NCI-H748 (cell line): ENCODE measurements around the gene SHMT2.
A peak's percentile ranks its signal among the peaks of the same experiment; 100 is the strongest.

Source experiments
- DNase-seq: peaks from one replicate; lab custom pipeline; 2025; ENCODE audit not compliant: unreplicated experiment; lab: John Stamatoyannopoulos, UW

SHMT2 gene

DNA sequence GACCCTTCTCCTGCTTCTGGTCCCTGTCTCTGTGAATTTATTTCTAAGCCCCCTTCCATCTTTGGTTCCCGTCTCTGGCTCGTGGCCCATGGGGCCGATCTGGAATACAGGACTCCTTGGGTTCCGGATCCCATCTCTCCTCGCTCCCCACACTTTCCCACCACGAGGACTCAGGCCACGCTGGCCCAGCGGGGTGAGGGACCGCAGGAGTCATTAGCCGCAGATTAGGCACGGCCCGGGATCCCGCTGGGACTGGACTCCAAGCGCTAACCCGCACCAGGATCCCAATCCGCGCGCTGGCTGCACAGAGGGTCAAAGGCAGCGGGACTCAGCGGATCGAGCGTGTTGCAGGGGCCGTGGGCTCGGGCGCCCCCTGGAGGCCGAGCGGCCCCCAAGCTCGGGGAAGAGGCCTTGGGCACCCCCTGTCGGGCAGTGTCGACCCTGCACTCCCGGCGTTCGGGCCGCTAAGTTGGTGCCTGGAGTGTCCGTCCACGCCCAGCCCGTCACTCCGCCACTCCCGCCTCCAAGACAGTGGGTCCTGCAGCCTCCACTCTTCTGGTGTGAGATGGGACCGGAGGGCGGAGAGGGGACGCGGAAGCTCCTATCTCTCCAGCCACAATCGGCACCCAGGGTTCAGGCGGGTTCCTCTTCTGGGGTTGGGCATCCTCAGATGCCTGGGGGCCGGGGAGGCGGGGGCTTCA is 9.5 kb downstream of the SHMT2 start:
- DNase-seq = peak; percentile 89

DNA sequence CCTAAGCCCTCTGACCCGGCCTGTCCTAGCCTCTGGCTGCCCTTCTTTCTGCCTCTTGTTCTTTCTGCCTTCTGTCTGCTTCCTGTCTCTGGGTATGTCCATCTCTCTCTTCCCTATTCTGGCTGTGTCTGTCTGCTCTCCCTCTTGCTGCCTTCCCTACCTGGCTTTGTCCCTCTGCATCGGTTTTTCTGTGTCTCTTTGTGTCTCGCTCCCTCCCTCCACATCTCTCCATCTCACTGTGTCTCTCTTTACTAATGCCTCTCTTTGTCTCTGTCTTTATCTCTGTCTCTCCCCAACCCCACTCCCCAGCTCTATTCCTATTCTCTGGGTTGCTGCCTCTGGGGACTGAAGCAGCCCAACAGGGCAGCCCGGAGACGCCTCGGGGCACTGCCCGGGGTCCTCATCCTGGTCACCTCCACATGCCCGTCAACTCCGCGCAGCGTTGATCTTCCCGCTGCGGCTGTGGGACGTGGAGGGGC is 10.1 kb downstream of the SHMT2 start:
- DNase-seq = peak; percentile 71

DNA sequence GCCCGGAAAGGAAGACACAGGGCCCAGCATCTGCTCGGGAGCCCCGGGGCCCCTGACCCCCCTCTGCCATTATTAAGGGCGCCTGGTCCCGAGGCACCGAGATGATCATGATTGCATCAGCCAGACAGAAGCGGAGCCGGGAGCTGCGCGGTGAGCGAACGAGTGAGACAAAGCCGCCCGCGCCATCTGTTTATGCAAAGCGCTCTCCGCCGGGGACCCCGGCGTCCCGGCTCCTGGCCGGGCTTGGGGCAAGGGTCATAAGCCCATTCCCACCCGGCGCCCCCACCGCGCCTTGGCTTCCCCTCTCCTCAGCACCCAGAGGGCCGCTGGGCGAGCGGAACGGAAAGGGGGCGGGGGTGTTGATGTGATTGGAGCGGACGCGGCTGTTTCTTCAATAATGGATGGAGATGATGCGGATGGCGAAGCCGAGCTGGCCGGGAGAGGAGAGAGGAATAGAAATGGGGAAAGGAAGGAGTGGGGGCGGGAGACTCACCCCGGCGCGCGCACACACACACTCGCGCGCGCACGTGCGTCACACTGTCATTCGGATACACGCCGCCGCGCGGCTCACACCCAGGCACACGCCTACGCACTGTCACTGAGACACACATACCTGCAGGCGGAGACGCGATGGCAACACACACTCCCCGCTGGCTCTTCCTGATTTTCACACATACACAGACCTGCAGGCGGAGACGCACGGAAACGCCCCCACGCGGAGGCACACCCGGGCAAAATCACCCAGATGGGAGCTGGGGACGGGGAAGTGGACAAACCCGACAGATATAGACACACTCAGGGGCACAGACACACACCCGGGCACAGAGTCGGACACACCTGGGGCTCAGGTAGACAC is 10.8 kb downstream of the SHMT2 start:
- peak; percentile 89 for DNase-seq

DNA sequence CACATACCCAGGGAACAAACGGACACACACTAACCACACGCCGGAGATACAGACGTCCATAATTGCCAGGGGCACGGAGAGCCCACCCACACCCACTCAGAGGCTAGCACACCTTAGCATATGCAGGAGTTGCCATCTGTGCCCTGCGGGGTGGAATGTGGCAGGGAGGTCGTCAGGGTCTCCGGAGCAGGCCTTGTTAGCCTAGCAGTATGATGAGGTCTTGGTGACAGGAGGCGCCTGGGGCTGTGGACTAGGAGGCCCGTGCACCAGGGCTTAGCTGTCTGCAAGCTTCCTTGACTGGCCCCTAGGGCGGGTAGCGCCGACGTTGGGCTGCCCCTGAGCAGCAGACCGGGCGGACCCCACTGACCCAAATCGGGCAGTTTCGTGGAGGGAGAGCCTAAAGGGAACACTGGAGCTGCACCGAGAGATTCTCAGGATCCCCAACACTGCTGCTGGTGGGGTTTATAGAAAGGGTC is 11.5 kb downstream of the SHMT2 start:
- DNase-seq = peak; percentile 64

DNA sequence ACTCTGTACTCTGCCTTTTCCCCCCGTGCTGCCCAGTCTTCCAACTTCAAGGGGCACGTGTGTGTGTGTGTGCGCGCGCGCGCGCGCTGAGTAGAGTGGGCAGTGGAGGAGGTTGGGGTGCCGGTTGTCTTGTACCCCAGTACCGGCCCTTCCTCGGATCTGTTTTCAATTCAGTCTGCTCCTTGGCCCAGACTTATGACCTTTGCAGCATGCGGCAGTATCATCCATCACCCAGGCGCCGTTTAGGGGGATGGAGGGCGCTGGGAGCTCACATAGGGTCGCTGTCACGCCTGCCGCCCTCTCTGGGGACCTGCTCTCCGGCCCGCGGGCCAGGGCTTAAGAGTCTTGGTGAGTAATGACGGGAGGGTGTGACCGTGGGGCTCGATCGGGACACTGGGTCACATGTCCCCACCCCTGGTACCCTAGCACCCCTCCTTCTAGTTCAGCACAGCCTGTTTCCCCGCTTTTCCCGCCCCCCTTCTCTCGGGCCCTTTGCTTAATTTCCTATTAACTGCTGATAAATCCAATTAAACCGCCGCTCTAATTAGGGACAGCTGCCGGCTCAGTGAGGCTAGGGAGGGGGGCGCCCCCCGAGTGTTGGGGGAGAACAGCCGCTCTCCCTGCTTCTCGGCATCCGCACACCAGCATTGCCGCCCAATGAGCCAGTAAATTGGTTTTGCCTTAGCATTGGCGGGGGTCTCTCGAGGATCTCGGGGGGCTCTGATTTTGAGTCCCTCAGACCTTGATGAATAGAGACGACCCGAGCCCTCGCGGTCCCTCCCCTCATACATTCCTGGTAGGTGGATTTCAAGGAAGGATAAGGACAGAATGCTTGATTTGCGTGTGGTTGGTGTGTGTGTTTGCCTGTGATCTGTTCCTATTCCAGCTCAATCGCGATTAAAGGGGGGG is 12.1 kb downstream of the SHMT2 start:
- peak; percentile 29 for DNase-seq

DNA sequence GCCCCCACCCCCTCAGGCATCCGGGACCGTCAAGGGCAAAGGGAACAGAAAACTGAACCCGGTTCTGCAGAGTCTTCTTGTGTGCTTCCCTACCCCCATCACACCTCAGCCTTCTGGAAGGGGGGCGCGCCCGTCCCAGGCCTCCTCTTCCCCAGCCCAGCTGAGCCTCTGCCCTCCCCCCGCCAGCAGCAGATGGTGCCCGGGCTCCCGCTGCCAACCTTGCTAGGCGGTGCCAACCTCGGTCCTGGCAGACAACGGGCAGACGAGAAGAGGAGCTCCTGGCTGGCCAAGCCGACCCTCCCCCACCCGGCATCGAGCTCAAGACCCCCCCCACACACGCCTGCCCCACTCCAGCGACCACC is 12.8 kb downstream of the SHMT2 start:
- DNase-seq = peak; percentile 75

DNA sequence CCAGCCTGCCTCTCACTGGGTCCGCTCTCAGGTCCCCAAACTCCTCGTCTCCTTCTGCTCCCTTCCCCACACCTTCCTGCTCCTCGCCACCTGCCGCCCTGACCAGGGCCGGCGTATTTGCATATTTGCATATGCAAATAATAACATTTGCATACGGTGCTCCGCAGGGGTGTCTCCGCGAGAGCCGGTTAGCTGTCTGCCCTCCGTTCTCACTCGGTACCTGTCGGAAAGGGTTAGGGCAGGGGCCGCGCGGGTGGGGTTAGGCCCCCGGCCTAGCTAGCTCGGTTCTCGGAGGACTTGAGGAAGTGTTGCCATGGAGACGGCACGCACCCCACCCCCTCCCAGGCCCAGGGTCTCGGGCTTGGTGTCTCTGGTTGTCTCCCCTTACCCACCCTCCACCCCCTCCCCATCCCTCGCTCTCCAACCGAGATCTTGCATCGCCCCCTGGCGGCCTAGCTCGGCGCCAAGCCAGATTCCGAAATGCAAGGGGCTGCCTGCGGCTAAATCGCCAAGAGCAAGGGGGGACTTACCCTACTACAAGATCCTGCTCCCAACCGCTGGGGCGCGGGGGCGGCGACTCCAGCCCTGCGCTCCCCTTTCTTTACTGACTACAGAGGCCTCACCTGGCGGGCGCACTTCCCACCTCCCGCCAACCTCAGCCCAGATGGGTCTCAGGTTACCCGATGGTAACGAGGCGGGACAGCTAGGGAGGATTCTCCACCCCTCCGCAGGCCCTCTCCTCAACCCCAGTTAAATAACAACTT is 13.4 kb downstream of the SHMT2 start:
- DNase-seq = peak; percentile 96

DNA sequence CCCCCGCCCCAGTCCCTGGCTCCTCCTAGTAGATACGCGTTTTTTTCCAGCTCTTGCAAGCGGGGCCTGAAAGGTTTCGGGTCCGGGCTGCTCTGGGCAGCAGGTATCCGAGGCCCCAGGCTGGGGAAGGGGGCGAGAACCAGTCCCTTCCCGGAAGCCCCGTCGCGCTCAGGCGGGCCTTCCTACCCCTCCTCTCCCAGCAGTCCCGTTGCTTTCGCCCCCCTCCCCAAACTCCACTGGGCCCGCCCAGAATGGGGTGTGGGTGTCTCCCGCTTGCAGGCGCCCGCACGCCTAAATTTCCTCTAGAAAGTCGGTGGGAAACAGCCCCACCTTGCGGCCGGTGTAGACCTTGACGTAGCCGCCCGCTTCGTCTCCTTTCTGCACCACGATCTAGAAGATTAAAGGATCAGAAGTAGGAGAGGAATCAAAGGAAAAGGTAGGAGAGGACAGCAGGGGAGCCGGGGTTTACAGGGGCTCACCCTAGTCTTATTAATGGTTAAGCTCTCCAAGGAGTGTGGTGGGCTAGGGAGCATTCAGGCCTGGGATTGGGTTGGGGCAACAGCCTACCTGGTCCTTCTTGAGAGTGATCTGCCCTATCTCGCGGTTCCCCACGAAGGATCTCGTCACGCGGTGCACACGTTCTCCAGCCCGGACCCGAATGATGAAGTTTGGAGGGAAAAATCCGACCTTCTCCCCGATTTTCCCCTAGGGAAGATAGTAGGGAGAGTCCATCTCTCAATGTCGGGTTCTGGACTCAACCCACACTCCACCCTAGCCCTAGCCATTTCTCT is 14.2 kb downstream of the SHMT2 start:
- DNase-seq = peak; percentile 81

DNA sequence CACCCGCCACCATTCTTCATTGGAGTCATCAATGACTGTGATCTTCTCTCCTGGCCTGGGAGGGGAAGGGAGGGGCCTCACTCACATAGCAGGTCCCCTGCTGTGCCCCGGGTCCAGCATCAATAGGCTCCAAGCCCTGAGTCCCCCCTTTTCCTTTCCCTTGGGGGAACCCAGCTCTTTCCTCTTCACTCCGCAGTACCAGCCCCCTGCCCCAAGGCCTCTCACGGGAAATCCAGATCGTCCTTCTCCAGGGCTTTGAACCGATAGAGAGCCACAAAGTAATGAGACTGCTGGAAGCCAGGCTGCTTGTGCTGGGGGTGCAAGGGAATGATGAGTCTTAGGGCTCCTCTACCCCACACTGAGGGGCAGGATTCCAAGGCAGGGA is 14.8 kb downstream of the SHMT2 start:
- DNase-seq = no peak

DNA sequence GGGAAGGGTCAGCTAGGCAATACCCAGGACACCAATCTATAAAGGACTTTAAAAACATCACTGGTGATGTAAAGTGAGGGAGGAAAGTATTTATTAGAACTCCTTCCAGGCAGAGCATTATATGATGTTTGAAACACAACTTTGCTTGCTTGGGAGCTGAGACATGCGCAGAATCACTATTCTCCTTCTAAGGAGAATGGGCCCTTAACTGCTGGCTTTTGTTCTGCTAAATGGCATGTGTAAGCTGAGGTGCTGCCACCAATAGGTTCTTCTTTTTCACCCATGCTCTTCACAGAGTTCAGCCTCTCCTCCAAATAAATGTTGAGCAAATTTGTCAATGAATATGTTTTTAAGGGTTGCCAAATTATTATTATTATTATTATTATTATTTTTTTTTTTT is 17.5 kb downstream of the SHMT2 start:
- no peak for DNase-seq

DNA sequence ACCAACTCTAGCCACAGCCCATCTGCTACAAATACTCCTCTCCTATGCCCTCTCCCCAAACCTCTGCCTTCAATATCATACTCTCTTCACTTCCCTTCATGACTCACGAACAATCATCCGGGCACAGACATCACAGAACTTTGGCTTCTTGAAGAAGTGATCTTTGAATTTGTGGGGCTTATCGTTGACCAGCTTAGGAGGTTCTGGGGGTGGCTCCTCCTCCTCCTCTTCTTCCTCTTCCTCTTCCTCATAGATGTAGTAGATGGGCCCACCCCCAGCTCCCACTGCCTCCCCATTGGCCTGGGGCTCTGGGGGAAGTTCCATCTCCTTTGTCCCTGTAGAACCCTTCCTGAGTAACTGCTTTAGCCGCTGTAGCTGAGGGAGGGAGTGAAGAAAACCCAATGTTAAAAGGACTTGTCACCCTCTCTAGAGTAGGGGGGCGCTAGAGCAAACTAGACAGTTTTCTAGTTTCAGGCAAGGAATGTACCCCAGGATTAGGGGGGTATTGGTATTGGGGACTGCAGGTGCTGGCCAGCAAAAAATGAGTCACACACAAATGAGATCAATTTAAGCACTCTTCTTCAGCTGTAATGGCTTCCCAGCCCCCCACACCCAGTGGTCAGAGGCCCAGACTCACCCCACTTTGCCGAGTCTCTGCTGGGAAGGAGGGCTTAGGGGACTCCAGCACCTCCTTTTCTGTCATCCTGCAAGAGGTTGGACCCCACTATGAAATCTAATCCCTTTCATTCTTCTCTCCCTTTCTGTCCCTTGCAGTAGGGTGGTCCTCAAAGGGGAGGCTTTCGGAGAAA is 19.6 kb downstream of the SHMT2 start:
- DNase-seq = no peak

DNA sequence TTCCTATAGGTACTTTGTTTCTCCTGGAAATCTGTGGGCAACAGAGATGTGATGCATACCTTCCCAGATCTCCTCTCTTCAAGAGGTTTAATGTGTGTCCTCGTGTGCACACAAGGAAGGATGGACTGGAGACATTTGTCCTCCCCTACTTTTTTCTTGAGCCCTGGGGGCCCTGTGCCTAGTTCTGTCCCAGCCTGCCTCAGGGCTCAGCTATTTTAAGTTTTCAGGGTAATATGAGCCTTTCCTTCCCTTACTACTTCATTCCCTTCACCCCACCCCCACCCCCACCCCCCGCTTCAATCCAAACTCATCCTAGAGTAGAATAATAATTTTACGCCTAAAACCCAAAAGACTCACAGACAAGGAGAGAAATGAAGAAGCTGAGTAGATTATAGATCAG is 21.0 kb downstream of the SHMT2 start:
- DNase-seq = no peak

DNA sequence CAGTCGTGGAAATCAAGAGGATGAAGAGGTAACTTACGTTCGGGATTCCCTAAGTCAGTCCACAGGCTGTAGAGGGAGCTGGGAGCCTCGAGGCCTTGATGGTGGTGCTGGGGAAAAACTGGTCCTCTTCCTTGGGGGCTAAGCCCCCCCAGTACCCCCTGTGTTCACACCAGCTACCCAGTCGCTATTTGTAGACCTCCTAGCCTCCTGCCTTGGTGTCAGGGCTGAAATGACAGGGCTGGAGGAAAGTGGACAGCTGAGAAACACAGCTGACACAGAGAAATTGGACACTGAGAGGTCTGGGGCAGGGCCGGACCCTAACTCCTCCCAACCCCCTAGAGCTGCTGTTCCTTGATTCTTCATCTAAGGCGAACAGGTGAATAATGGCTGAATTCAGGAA is 21.4 kb downstream of the SHMT2 start, which contains the start of gene STAC3:
Gene STAC3, minus strand, starts transcription at position 232 of the 400 bp plus-strand sequence. CDS start 1,551 bp downstream, outside the sequence.
- DNase-seq = no peak

DNA sequence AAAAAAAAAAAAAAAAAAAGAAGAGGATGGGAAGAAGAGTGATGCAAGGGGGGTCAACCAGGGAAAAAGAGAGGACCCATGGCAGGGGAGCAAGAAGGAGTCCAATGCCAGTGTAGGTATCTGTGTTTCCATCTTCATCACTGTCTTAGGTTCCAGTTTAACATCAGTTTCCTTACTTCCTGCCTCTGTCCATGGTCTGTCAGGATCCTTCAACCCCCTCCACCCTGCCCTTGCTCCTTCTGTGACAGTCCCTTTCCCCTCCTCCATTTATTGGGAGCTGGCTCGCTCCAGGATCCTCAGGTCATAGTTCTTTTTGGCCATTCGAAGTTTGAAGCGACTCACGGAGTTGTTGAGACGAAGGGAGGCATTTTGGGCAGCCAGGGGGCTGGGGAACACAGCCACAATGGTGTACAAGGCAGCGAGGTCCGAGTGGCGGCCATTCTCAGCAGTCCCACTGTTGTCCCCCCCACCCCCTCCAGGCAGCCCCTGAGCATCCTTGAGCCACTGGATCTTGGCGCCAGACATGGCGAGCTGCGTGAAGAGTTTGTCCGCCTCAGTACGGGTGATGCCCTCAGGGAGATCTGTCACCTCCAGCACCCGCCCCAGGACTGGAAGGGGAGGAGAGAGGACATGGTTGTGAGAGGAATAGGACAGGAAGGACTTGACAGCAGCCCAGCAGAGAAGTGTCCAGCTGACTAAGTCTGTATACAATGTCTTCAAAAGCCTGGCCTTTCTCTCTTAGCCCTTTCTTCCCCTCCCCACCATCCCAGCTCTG is 25.2 kb downstream of the SHMT2 start:
- DNase-seq = no peak

DNA sequence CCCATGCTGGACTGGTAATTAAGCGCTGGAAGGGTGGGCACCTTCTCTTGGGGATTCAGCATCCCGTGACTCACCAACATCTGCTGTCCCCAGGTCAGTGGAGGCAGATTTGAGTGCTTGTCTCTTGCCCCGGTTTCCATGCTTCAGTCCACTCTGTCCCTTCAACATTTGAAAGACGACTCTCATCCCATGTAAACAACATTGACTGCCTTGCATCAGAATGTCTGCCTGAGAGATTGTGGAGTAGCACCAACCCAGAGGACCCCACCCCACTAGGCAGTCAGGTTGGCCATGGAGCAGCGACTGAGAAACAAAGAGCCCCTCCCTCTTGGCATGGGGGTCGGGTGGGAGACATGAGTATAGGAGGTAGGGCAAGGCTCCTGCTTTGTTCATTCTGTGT is 26.4 kb downstream of the SHMT2 start:
- no peak for DNase-seq

DNA sequence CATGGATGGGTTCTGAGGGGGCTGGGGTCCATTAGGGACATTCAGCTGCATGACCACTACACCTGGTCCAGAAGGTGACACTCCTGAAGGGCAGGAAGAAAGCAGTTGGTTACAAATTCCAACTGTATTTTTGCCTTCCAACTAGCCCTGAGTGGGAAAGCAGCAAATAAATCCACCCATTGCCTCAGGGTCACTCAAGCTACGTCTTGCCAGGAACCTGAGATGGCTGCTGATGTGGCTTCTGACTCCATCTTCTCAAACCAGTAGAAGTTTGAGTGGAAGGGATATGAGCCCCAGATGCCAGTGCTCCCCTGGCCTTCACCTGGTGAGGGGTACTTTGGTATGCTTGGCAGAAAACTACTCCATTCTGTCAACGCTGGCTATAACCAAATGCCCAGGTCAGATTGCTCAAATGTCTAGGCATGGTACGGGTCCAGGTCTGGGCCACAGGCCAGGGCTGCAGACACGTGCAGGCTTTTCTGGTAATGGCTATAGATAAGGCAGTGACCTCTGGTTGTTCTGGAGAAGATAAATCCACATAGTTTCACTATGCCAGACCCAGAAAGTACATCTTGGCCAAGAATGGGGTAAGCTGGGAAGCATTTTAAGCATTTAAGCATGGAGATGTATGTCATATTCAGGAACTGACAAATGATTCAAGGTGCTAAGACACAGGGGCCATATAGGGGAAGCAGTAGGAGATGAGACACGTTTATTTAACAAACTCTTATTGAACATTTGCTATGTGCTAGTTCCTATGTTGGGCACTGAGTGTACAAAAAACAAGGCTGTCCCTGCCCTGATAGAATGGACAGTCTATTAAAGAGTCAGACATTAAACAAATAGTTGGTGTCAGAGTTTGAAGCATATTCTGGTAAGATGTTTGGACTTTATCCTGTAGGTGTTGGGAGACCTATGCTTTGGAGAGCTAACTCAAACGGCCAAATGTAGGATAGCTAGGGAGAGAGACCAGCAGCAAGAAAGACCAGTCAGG is 29.8 kb downstream of the SHMT2 start:
- DNase-seq = no peak

DNA sequence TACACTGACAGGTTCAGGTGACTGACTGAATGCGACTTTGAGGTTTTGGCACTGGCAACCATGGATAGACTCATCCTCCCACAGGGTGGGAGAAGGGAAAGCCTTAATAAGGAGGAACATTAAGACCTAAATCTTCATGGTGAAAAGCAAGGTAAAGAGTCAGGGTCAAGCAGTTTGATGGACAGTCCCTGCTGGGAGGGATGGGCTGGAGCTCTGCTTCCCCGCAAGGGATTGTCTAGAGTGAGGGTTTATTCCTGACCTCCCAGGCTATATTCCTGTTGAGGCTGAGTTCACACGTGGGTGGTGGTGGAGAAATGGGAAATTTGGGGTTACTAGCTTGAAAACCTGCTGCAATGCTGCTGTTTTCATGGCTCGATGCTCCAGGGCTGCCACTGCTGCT is 30.9 kb downstream of the SHMT2 start:
- no peak for DNase-seq
